HG03135 (cell line): ENCODE results near the gene SLC22A4.

Source experiments
- ATAC-seq: cut with Tn5 transposase; IDR thresholded peaks from one replicate; pipeline ENCODE4 v1.9.1; 2021; ENCODE audit warnings: mild to moderate bottlenecking, moderate library complexity; ENCODE audit not compliant: unreplicated experiment

Gene SLC22A4

GRCh38 chr5:132370971-132371602, 76.9 kb downstream of the SLC22A4 start:
- ATAC-seq, result no peak

- ATAC-seq, result no peak
Measured at GRCh38 chr5:132371603-132371994, 77.4 kb downstream of the SLC22A4 start.

GRCh38 chr5:132372127-132372526, 77.9 kb downstream of the SLC22A4 start:
- no peak for ATAC-seq

- ATAC-seq, result no peak
Measured at GRCh38 chr5:132372542-132372941, 78.3 kb downstream of the SLC22A4 start.

GRCh38 chr5:132375957-132376356, 81.8 kb downstream of the SLC22A4 start:
- no peak for ATAC-seq

GRCh38 chr5:132376694-132377641, 82.8 kb downstream of the SLC22A4 start:
- ATAC-seq, result no peak

GRCh38 chr5:132377738-132378137, 83.5 kb downstream of the SLC22A4 start:
- ATAC-seq, result no peak

GRCh38 chr5:132378580-132378979, 84.4 kb downstream of the SLC22A4 start:
- no peak for ATAC-seq

- no peak for ATAC-seq
Measured at GRCh38 chr5:132380047-132380446, 85.9 kb downstream of the SLC22A4 start.

- ATAC-seq, result no peak
Measured at GRCh38 chr5:132380741-132381140, 86.5 kb downstream of the SLC22A4 start.

GRCh38 chr5:132381614-132382013, 87.4 kb downstream of the SLC22A4 start:
- ATAC-seq, result no peak

- ATAC-seq, result no peak
Measured at GRCh38 chr5:132383261-132383660, 89.1 kb downstream of the SLC22A4 start.

- no peak for ATAC-seq
Measured at GRCh38 chr5:132383984-132384383, 89.8 kb downstream of the SLC22A4 start.

- ATAC-seq, result no peak
Measured at GRCh38 chr5:132384506-132385050, 90.4 kb downstream of the SLC22A4 start.

- no peak for ATAC-seq
Measured at GRCh38 chr5:132385326-132386105, 91.3 kb downstream of the SLC22A4 start.

- ATAC-seq, result no peak
Measured at GRCh38 chr5:132386644-132387286, 92.6 kb downstream of the SLC22A4 start.

- no peak for ATAC-seq
Measured at GRCh38 chr5:132387640-132388117, 93.5 kb downstream of the SLC22A4 start.

GRCh38 chr5:132388244-132389050, 94.3 kb downstream of the SLC22A4 start:
- ATAC-seq, result no peak

- no peak for ATAC-seq
Measured at GRCh38 chr5:132389051-132389331, 94.8 kb downstream of the SLC22A4 start.
